Forelimb muscle (tissue), 1 donor: ENCODE results near the gene CAST. TPM values are rescaled to one million over a fixed set of nuclear protein-coding genes. Genes with fewer than 3 reads are reported as not detected.

Experiments
- DNase-seq: peaks from one replicate; pipeline ENCODE4 v3.0.0-alpha.2; 2013; ENCODE audit warnings: low read depth
- polyA plus RNA-seq: library from polyadenylated mRNA; unstranded; fragments of 120-200 nt; gene quantifications from one replicate; pipeline ENCODE4 v1.2.1, GENCODE V29; 2013; ENCODE audit not compliant: insufficient read length

CAST gene
- polyA plus RNA-seq, 1 donor, result 138 TPM

DNA sequence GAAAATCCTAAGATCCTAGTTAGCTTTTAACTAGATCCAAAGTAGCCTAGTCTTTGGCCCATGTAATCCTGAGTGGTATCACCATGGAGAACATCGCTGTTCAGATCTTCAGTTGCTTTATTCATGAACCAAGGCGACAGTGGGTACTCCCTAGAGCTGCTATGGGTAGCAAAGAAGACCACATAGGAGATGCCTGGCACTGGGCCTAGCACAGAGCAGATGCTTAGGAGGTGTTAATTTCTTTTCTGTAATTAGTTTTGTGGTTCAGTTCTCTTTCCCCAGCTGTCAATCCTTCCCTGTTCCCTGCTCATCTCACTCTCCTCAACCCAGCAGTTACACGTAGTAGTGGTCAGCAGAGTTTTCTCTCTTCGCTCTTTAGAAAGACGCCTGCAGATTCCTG lies 9.3 kb downstream of the CAST start:
- DNase-seq, result no peak

DNA sequence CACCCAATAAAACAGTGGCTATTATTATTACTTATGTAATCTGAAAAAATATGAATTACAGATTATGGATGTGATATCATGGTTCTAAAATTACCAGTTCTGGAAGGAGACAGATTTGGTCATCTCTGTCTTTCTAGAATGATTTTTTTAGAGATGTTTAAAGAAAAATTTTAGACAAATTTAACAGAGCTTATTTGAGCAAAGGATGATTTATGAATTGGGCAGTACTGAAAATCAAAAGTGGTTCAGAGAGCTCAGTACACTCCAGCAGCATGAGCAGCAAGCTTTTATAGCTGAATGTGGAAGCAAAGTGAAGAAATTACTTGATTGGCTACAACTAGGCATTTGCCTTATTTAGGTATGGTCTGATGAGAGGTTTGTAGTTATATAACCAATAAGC lies 11.0 kb downstream of the CAST start:
- DNase-seq, result no peak

- no peak for DNase-seq
These were observed 13.7 kb downstream of the CAST start for GRCh38 chr5:96675882-96676281.

GRCh38 chr5:96677496-96677895 lies 15.3 kb downstream of the CAST start:
- no peak for DNase-seq

DNA sequence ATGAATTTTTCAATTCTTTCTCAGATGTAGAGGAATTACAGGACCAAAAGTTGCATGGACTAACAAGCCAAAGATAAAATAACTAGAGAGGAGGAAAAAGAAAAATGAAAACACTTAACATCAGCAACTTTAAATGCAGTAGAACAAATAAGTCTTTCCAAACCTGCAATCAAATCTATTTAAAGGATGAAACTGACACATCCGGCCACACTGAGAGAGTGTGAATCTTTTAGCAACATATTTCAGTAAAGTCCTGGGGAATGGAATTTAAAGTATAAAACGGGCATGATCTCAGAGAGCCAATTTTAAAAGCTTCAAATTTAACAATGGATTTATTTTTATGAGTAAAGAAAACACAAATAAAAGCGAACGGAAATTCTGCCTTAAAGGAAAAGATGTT lies 17.1 kb downstream of the CAST start:
- DNase-seq, result no peak

DNA sequence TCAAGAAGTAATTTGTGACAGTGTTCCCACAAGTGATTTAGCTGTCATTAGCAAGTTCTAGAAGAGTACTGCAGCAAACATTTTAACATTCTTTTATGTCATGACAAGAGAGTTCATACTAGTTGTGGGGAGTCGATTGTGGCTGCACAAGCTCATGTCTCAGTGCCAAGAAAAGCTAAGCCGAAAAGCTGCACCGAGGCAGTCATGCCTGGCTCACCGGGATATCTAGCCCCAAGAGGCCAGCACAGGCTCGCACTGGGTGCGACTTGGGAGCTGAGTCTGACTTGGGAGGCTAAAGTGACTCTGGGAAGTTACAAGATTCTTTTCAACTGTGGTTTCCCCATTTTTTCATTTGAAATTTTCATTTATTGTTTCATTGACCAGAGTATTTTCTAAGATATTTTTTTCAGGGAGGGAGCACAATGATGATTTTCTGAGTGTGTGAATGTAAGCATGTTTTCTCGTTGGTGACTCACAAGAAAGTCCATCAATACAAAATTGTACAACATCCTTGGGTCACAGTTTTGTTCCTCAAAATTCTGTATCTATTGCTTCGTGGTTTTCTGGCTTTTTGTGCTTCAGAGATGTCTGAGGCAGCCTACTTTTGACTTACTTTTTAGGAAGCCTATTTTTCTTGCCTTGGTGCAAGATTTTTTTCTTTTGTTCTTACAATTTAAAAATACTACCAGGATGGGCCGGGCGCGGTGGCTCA lies 18.7 kb downstream of the CAST start:
- DNase-seq, result no peak

DNA sequence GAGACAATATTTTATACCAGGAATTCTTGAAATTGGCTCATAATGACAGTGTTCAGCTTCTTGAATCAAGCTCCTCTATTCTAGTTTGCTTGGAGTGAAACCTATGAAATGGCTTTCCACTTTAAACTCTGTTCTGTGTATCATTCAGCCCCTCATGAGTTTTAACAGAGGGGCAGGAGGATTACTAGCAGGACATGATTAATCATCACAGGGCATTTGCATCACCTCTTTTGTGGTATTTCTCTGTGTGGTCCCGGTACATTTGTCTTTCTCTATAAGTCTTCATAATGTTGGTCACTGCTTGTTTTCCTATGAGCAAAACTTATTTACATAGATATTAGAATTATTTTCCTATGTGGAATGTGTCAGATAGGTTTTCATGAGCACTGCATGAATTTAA lies 21.2 kb downstream of the CAST start:
- no peak for DNase-seq

DNA sequence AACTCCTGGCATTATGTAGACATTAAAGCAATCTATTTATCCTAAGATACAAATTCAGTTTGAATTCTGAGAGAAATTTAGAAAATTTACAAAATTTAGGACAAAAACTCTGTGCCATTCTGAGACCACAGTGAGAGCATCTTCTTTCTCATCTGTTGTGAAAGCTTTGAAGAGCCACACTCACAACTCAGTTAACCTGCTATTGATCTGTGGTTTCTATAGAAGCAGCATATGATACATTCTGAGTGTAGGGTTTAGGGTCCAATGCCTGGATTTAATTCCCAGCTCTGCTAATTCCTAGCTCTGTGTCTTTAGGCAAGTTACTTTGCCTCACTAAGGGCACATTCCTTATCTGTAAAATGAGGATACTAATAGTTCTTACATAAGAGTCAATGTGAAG lies 21.6 kb downstream of the CAST start:
- no peak for DNase-seq

DNA sequence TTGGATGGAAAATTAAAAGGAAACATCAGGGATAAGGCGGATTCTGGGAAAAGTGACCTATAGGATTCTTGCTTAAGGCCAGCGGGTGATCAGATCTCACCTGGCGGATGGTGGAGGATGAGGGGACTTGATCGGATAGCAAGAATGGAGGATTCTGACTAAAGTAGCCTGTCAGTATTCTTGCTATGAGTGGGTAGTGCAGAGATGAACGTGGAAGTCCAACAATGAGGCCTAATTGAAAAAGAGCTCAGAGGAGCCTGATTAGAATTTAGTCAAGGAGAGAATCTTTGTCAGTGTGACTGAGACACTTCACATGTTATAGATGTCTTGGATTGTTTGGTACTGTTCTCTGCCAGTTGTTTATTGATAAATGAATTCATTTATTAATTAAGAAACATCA lies 24.9 kb downstream of the CAST start:
- no peak for DNase-seq

- DNase-seq, result no peak
These were observed 25.8 kb downstream of the CAST start for GRCh38 chr5:96687812-96688453.

GRCh38 chr5:96690861-96691260 lies 28.7 kb downstream of the CAST start:
- no peak for DNase-seq

DNA sequence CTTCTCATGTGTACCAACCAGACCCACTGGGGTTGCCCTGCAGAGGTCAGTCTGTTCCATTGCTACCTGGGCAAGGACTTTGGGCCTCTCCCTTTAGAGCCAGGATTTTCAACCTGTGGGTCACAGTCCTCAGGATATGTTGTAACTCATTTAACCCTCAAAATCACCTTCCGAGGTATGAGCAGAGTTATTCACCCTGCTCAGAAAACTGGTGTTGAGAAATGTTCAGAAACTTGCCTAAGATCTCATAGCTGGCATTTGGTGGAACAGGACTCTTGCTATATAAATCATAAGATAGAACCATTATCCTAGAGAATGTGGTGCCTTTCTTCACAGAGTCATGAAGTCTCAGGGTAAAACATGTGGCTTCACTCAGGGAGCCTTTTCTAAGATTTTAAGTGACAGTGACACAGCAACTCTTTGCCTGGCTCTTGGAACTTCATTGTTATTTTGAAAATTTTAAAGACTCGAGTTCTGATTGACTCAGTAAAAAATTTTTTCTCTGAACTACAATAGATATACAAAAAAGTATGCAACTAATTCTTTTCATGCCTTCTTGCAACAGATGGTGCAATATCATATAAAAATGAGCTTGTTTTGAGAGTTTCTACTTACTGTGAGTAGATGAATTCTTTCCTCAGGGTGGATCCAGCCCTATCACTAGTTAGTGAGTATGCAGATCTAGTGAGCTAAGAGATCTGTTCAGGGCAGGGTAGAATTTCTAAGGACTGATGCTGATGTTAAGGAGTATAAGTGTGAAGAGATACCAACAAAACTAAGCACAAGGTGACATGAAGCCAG lies 29.5 kb downstream of the CAST start:
- DNase-seq, result no peak

- DNase-seq, result no peak
These were observed 30.3 kb downstream of the CAST start for GRCh38 chr5:96692441-96692840.

DNA sequence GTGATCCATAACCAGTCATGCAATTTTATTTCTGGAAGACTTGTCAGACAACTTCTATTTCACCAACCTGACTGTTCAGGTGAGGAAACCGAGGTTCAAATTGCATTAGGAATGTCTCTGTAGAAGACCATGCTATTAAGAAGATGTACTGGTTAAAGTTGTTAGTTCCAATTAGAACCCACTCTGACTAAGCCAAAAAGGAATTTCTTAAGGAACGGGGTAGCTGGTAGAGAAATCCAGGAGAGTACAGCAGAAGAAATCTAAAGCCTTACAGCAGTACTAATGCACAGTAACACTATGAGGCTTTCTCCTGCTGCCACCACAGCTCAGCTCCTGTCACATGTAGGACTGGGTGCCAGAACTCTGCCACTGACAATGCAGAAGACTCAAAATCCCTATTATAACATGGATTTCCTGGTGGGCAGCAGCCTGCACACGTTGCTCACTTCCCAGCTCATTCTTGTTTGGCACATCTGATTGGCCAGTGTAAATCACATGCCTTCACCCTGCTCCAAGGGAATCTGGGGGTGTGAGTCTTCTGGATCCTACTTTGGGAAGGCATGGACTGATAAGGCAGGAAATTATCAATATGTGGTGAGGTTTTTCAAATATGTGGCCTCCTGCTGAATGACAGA lies 37.1 kb downstream of the CAST start:
- DNase-seq, result no peak

GRCh38 chr5:96702503-96703383 lies 40.6 kb downstream of the CAST start:
- peak; percentile 49 for DNase-seq

DNA sequence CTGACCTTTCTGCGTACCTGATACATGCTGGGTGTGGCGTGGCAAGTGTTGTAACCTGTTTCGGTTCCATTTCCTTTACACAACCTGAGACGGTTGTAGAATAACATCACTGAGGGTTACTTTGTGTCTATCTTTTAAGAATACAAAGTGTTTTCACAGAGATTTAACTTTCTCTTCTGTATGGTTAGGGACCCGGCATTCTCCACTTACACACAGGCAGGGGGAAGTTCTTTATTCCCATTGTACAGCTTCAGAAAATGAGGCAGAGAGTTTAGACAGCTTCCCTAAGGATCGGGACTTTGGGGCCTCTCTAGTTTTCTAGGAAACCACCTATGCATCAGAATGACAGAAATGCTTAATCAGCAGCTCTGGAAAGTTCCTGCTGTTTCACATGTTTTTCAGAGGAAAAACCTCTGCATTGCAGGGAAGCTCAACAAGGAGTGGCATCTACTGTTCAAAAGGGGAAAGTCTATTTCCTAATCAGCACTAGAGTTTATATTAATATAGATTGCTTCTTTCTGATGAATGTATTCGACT lies 41.3 kb downstream of the CAST start:
- DNase-seq, result no peak

- DNase-seq, result no peak
These were observed 41.8 kb downstream of the CAST start for GRCh38 chr5:96703995-96704394.

GRCh38 chr5:96706433-96707111 lies 44.4 kb downstream of the CAST start:
- DNase-seq, result no peak

DNA sequence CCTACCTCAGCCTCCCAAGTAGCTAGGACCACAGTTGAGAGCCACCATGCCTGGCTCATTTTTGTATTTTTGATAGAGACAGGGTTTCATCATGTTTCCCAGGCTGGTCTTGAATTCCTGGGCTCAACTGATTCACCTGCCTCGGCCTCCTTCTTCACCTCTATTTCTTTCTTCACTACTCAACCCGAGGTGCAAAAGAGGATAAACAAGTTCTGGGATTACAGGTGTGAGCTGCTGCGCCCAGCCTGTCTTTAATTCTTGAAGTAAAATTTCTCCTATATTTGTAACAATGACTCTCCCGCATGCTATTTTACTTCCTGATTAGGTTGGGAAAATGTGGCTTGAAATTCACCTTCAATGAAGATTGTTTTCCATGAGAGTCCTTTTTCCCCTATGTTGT lies 46.4 kb downstream of the CAST start:
- no peak for DNase-seq

- DNase-seq, result no peak
These were observed 47.1 kb downstream of the CAST start for GRCh38 chr5:96709152-96709821.
